ENCODE results near the gene LPCAT2. TPM values are rescaled to one million over a fixed set of nuclear protein-coding genes. Genes with fewer than 3 reads are reported as not detected.

LPCAT2 gene
- total RNA-seq, 1 donor from 2014 or later, result 2.8 TPM

DNA sequence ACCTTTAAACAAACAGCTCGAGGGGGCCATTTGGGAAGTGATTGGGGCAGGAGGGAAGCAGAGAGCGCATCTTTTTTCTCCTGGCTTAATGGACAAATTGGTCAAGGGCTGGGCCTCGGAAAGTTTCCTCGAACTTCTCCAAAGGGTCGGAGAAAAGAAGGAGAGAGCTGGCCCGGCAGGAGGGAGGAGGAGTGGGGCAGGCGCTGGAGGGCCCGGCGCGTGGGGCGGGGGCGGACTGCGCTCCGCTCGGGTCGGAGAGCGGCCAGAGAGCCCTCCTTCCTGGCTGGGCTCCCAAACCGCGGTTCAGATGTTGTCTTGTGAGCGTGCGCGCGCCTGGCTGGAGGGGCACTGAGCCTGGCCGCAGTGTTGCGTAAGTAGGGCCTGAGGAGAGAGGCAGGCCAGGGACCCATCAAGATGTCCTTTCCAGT is 28.6 kb upstream of the LPCAT2 start:
- DNase-seq (ENCODE audit: low read depth in 2 of 2), result peak in 1 of 2 donors; percentile 85

DNA sequence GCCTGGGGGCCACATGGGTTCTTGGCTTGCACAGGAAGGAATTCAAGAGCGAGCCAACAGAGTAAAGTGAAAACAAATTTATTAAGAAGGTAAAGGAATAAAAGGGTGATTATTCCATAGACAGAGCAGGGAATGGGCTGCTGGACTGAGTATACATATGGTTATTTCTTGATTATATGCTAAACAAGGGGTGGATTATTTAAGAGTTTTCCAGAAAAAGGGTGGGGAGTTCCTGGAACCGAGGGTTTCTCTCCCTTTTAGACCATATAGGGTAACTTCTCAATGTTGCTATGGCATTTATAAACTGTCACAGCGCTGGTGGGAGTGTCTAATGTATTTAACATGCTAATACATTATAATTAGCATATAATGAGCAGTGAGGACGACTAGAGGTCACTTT is 27.8 kb upstream of the LPCAT2 start:
- DNase-seq (ENCODE audit: low read depth in 2 of 2), result no peak

DNA sequence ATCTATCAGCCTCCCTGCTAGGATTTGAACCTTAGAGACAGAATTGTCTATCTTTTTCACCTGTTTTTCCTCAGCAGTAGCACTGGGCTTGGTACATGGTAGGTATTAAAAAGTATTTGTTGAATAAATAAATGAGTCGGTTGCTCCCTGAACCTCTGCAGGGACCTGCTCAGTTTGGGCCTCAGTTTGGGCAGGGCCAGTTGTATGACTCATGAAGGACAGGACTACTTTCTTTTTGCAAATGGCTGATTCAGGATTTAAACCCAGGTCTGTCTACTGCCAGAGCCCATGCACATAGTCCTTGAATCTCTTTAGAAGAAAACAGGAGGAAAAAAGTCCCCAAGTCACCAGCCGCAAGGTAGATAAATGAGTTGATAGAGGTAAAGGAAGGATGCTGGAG is 26.8 kb upstream of the LPCAT2 start:
- DNase-seq (ENCODE audit: low read depth in 2 of 2), result no peak

DNA sequence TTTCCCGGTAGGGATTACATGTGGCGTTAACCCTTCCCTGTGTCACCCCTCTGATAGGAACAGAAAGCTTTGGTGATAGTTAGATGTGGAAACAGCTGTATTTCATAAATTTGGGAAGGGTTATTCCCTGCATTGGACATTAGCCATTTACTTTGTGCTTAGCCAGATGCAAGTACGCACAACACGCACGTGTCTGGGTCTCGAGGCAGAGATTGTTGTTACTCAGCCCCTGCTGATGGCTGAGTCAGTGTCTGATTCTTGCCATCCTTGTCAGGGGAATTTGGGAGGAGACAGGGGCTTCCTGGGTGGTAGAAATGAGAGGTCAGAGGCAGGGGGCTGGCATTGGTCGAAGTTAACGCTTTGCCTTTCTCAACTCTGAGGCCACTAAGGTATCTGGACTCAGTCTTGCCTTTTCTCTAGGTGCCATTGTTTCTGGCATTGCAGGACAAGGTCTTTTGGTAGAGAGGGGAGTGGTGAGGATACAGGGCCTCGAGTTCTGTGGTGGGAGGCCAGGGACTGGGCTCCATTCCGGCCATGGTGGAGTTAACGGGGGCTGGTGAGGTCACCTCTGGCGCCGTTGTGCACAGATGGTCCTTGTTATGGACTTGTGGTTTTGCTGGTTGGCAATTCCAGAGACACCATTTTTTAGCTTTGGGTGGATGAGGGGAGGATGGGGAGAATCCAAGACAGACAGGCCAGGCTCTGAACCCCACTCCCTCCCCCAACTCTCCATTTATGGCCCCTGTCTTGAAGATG is 21.6 kb upstream of the LPCAT2 start:
- DNase-seq (ENCODE audit: low read depth in 2 of 2), result peak in 1 of 2 donors; percentile 40

DNA sequence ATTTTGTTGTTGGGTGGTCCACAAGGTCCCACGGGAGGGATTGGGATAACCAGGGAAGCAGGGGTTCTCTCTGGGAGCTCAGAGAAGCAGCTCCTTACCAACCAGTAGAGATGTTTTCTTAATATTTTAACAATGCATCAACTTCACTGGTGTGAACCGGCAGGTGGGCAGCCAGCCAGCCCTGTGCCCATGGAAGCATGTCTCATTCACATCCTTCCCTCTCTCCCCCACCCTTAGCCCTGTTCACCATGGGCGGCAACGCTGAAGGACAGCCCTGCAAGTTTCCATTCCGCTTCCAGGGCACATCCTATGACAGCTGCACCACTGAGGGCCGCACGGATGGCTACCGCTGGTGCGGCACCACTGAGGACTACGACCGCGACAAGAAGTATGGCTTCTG is 20.6 kb upstream of the LPCAT2 start:
- peak in 1 of 2 donors; percentile 42 for DNase-seq (ENCODE audit: low read depth in 2 of 2)

DNA sequence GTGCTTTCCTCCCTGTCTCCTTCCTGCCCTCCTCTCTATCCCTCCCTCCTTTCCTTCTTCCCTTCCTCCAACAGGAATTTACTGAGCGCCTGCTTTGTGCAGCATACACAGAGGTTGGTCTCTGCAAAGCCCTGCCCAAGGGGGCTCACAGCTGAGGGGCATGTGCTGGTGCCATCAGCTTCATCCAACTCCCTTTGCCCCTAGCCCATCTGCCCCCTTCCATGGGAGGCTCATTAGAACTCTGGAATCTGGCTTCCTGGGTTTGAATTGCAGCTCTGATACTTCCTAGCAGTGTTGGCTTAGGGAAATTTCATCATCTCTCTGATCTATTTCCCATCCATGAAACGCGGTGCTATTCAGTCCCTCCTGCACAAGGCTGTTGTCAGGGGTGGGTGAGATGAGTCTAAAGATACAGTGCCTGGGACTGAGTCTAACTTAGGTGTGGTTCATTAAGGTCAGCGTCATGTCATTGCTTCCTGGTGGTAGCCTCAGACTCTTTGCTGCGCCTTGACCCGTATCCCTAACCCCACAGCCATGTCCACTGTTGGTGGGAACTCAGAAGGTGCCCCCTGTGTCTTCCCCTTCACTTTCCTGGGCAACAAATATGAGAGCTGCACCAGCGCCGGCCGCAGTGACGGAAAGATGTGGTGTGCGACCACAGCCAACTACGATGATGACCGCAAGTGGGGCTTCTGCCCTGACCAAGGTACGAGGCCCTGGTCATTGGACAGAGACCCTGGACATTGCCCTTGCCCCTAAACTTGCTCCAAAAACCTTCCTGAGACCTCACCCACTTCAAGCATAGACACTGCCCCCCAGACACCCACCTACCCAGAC is 19.5 kb upstream of the LPCAT2 start:
- DNase-seq (ENCODE audit: low read depth in 2 of 2), result no peak

DNA sequence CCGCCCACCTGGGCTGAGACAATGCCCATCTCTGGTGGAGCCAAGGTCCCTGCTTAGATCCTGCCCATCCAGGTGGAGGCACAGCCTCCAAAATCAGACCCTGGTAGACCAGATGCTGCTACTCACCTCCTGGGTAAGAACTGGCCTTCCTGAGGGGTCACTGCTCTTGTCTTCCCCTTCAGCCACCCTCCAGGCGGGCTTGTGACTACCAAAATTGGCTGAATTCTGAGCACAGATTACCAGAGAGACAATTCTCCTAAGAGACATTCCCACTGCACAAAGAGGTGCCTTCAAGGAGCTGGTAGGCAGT is 19.0 kb upstream of the LPCAT2 start:
- DNase-seq (ENCODE audit: low read depth in 2 of 2), result no peak

DNA sequence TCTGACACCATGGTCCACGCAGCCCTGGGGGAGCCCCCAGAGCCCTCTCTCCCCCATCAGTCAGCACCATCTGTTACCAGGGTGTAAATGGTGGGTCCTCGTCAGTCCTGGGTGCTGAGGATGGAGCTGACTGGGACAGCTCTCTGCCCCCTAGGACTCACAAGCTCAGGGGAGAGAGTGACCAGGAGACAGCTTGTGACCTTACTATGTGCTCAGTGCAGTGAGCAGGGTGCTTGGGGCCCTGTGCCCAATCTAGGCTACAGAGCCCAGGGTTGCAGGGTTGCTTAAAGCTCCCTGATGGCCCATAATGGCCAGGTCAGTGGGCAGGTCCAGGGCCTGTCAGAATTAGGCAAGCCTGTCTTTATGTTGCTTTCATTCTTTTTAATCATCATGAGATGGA is 18.6 kb upstream of the LPCAT2 start:
- DNase-seq (ENCODE audit: low read depth in 2 of 2), result no peak

DNA sequence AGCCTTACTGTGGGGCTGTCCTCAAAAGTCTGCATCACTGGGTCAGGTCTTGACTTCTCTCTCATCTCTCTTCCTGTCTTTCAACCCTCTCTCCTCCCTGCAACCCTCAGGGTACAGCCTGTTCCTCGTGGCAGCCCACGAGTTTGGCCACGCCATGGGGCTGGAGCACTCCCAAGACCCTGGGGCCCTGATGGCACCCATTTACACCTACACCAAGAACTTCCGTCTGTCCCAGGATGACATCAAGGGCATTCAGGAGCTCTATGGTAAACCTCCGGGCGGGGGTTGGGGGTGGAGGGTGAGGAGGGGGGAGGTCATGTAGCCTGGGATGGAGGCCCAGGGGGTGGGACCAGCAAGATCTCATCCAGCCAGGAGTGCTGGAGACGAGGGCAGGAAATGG is 17.2 kb upstream of the LPCAT2 start:
- no peak for DNase-seq (ENCODE audit: low read depth in 2 of 2)

DNA sequence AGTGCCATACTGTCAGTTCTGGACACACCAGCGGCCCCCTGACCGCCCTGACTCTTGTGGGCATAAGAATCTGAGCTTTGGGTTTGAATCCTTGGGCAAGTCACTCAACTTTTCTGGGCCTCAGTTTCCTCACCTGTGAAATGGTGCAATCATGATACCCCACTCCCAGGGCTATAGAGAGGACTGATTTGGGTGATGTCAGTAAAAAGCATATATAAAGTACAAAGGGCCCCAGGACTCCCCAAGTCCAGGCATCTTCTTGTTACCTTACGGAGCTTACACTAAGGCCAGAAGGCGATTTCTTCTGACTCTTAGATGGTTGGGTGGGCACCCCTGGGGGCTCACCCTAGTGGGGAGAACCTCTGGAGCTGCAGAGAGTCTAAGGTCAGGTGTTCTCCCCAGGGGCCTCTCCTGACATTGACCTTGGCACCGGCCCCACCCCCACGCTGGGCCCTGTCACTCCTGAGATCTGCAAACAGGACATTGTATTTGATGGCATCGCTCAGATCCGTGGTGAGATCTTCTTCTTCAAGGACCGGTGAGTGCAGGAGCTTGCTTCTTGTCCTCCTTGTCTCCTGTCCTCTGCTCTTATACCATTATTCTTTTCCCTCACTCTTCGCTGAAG is 16.0 kb upstream of the LPCAT2 start:
- DNase-seq (ENCODE audit: low read depth in 2 of 2), result no peak

DNA sequence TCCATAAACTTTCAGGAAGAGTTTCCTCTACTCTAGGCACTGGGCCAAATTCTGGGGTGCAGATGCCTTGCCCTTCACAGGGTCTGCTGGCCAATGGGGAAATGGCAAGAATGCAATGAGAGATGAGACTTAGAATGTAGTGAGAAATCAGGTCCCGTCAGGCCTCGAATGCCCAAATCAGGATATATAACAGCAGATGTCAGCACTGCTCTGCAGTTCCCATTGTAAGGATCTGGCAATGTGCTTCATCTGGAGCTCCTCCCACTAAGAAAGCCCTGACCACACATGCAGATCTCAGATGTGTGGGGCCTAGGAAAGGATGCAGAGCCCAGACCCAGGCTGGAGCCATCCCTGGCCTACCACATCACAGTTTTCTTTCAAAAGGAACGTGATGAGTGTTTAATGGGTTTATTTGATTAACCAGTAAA is 13.9 kb upstream of the LPCAT2 start:
- peak; percentile 47 to 90 for DNase-seq (ENCODE audit: low read depth in 2 of 2)

DNA sequence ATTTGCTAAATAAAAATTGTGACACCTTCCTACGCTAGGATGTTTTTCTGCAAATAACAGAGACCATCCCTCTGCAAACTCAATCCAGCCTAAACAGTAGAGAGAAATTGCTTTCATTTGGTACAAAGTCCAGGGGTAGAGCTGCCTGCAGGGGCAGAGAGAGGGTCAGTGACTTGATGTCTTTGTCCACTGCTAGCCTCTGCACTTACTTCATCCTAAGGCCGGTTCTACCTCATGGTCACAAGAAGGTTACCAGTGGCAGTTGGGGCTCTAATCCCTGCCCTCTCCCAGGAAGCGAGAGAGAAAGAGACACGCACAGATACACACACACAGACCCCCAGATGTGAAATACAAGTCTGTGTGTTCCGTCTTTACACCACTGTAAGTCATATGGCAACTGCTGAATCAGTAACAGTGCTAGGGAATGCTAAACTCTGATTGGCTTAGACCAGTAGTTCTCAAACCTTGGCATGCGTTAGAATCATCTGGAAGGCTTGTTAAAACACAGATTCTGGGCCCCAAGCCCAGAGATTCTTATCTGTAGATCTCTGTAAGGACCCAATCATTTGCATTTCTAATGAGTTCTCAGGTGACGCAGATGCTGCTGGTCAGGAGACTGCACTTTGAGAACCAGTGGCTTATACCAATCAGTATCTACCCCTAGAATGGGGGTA is 13.1 kb upstream of the LPCAT2 start:
- peak in 1 of 2 donors; percentile 55 for DNase-seq (ENCODE audit: low read depth in 2 of 2)

DNA sequence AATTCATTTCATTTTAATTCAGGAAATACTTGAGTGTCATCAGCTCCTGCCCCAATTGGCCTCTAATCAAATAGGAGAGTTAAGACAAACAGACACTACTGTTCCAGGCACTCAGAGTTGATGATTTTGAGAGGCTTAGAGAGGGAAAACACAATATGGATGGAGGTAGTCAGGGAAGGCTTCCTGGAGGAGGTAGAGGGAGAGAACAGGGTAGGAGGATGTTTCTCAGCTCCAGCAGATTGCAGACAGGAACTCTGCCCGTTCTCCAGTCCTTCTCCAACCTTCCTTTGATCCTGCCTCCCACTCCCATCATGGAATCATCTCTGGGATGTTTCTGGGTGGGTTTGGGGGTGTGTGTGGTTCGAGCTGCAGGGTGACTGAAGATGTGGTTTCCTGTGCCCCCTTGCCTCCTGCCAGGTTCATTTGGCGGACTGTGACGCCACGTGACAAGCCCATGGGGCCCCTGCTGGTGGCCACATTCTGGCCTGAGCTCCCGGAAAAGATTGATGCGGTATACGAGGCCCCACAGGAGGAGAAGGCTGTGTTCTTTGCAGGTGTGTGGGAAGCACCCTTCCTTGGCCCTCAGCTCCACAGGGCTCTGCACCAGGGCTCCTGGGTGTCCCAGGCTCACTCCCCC is 12.2 kb upstream of the LPCAT2 start:
- DNase-seq (ENCODE audit: low read depth in 2 of 2), result no peak

DNA sequence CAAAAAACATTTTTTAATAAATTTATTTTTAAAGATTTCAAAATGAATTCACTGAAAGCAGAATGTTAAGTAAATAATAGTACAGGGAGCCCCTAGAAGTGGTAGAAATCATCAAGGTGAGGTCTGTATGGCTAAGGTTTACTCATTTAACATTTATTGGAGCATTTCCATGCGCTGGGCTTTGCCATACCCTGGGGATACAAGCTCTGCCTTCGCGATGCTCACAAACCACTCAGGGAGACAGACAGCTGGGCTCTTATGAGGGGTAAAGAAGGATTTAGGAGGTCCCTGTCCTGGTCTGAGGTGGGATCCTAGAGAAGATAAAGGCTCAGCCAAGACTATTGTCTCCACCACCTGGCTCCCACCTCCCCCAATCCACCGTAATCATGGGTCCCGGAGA is 11.3 kb upstream of the LPCAT2 start:
- DNase-seq (ENCODE audit: low read depth in 2 of 2), result no peak

DNA sequence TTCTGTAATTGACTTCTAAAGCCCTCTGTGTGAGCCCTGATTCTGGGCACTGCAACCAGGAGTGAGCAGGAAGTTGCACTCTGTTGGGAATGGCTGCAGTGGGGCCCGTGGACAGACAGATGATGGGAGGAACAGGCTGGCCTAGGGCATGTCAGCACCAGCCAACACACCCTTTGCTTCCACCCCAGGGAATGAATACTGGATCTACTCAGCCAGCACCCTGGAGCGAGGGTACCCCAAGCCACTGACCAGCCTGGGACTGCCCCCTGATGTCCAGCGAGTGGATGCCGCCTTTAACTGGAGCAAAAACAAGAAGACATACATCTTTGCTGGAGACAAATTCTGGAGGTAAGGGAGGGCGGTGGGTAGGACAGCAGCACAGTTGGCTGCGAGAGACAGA is 10.8 kb upstream of the LPCAT2 start:
- DNase-seq (ENCODE audit: low read depth in 2 of 2), result no peak

DNA sequence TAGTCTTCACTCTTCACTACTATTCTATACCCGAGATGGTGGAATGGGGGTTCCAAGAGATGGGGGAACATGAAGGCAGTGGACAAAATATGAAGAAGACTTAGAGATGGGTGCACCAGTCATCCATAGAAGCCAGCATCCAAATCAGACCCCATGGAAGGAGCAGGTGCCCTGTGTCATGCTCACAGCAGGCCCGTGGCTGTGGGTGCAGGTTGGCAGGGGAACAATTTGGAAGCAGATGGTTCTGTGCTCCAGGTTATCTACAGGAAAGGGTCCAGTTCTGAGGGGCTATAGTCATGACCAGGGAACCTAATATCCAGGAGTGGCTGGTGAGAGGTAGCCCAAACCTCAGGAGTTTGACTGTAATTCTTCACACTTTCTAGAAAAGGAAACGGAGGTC is 9.6 kb upstream of the LPCAT2 start:
- no peak for DNase-seq (ENCODE audit: low read depth in 2 of 2)

DNA sequence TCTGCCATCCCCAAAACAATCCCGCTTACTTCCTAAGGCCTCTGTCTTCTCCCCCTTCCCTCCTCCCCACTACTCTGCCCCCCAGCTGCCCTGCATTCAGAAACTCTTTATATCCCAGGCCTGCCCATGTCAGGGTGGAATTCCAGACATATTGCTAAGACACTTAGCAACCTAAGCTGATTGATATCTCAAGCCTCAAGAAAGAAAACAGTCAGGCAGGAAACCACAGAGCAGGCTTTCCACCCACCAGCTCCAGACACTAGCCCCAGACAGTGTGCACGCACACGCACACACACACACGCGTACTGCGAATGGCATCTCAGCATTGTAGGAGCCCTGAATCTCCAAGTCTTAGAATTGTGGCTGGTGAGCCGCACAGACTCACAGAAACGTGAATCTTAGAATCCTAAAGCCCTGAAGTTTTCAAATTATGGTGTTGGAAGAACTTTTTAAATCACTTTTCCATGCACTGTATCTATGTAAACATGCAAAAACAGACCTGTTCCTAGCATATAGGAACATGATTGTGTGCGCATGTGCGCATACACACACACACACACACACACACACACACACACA is 8.8 kb upstream of the LPCAT2 start:
- DNase-seq (ENCODE audit: low read depth in 2 of 2), result peak in 1 of 2 donors; percentile 98

DNA sequence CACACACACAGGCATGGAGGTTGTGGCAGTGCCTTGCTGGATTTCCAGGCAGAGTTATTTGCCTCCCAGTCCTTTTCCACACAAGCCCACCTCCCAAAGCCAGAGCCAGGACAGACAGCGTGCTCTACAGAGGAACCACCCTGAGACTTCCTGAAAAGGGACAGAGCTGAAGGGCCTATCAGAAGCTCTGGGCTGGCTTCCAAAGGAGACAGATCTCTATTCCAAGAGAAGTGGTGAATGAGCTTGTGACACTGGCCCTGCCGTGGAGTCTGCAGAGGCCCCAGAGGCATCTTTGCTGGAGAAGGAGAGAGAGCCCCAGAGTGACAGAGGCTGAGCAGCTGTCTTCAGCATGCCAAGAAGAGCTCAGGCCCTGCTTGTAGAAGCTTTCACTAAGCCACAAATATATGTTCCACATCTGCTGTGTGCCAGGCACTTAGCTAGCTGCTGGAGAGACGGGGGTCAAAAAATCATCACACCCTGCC is 8.3 kb upstream of the LPCAT2 start:
- DNase-seq (ENCODE audit: low read depth in 2 of 2), result peak in 1 of 2 donors; percentile 59

DNA sequence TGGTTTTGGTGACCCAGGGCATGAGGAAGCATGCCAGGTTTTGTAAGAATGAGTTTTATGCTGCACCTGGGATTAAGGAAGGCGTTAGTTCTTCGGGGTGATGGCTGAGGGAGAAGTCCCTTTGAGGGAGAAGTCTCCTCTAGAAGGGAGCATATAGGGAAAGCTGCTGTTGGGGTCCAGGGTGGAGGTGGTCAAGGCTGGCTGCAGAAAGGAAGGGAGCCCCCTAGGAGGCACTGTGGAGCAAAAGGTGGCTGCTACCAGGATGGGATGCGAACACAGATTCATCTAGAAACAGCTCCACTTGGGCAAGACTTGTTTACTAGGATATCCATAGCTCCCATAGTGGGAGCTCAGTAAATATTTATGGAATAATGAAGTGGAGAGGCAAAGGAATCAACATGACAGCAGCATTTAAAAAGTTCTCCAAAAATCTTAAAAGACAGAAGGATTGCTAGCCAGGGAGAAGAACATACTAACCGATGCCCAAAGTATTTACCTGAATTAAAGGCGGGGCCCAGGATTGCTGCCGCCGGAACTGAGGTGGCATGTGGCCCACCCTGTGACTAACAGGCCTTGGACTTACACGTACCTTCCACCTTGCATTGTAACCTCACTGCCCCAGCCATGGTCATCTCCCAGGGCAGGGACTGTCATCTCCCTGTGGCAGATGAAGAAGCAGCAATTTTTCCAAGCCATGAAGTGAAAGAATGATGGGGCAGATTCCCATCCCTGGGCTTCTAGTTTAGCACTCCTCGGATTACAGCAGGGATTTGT is 7.1 kb upstream of the LPCAT2 start:
- DNase-seq (ENCODE audit: low read depth in 2 of 2), result peak; percentile 9 to 33

DNA sequence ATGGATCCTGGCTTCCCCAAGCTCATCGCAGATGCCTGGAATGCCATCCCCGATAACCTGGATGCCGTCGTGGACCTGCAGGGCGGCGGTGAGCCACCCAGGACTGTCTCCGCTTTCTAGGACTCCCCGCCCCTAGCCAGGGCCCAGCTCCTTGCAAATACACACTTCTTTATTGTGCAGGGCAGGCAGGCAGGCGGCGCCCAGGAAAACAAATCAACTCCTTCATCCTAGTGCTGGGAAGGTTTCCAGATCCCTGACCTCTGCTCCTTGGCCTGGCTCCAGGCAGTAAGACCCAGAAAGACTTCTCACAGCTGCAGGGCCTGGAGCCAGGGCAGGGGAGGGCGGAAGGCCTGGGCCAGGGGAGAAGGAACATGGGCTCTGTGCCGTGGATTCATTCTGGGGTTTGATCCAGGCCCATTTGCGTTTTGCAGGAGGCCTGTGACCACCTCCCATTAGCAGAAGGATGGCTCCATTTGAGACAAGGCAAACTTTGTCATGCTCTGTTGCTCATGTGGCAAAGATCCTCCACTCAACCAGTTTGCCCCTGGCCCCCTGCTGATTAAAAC is 6.0 kb upstream of the LPCAT2 start:
- peak in 1 of 2 donors; percentile 74 for DNase-seq (ENCODE audit: low read depth in 2 of 2)
